PC-9 (cell line): ENCODE measurements around the gene UFD1. TPM values are rescaled to one million over a fixed set of nuclear protein-coding genes. Genes with fewer than 3 reads are reported as not detected.

ENCODE experiments used
- BruUV-seq: library from RNA; stranded (reverse); fragments of 400-500 nt; replicated peaks from 2 replicates; lab custom pipeline; 2021; lab: Mats Ljungman, UMichigan
- CTCF ChIA-PET: fragments of 300-600 bp; sonication (Branson Sonifier 250); formaldehyde crosslinking; loops from one replicate; lab custom pipeline; 2022; ENCODE audit warnings: antibody characterized with exemption; lab: Charles Lee
- POLR2A ChIA-PET: fragments of 300-600 bp; sonication (Branson Sonifier 250); formaldehyde crosslinking; loops from one replicate; lab custom pipeline; 2022; ENCODE audit warnings: antibody characterized with exemption; ENCODE audit not compliant: unreplicated experiment; lab: Charles Lee
- DNase-seq, 2 experiments: peaks; one replicate each; pipeline versions ENCODE4 v3.0.0 to v3.0.0-alpha.2; 2015 to 2022; ENCODE audit warnings: mixed read lengths in 1 of 2
- H2AFZ ChIP-seq: fragments of 200-600 bp; sonication (generic); 2 replicates; pipeline ENCODE4 v1.8.1; 2017; ENCODE audit warnings: antibody characterized with exemption
- H3F3A ChIP-seq: fragments of 200-600 bp; sonication (generic); 2 replicates; pipeline ENCODE4 v1.8.1; 2017; ENCODE audit warnings: antibody characterized with exemption, mild to moderate bottlenecking, low read depth; ENCODE audit not compliant: insufficient read depth
- H3K27ac ChIP-seq: fragments of 200-600 bp; sonication (generic); 2 replicates; pipeline ENCODE4 v1.6.1; 2016; ENCODE audit warnings: mixed run types
- H3K27me3 ChIP-seq: fragments of 200-600 bp; sonication (generic); 2 replicates; pipeline ENCODE4 v1.6.1; 2016; ENCODE audit warnings: low read depth, mixed run types; ENCODE audit not compliant: insufficient read depth
- H3K36me3 ChIP-seq: fragments of 200-600 bp; sonication (generic); 2 replicates; pipeline ENCODE4 v1.6.1; 2016; ENCODE audit warnings: low read depth, mixed run types
- H3K4me1 ChIP-seq: fragments of 200-600 bp; sonication (generic); replicated peaks from 2 replicates; pipeline ENCODE4 v1.6.1; 2016; ENCODE audit warnings: mixed run types; ENCODE audit not compliant: insufficient read depth
- H3K4me2 ChIP-seq: fragments of 200-600 bp; sonication (generic); 2 replicates; pipeline ENCODE4 v1.6.1; 2017; ENCODE audit warnings: mixed run types
- H3K4me3 ChIP-seq: fragments of 200-600 bp; sonication (generic); 2 replicates; pipeline ENCODE4 v1.6.1; 2016; ENCODE audit warnings: mixed run types
- H3K79me2 ChIP-seq: fragments of 200-600 bp; sonication (generic); 2 replicates; pipeline ENCODE4 v1.6.1; 2017; ENCODE audit warnings: low read depth, mixed run types
- H3K9me2 ChIP-seq: fragments of 200-600 bp; sonication (generic); 2 replicates; pipeline ENCODE4 v1.8.1; 2017; ENCODE audit warnings: mild to moderate bottlenecking; ENCODE audit not compliant: insufficient read depth
- H3K9me3 ChIP-seq: fragments of 200-600 bp; sonication (generic); 2 replicates; pipeline ENCODE4 v1.8.1; 2016; ENCODE audit warnings: low read depth; ENCODE audit not compliant: insufficient read depth
- H4K20me1 ChIP-seq: fragments of 200-600 bp; sonication (generic); 2 replicates; pipeline ENCODE4 v1.8.1; 2017; ENCODE audit not compliant: insufficient read depth
- CTCF ChIP-seq: fragments of 200-600 bp; sonication (generic); conservative IDR thresholded peaks from 2 replicates; pipeline ENCODE4 v1.6.1; 2017; ENCODE audit warnings: mixed run types, antibody characterized with exemption, mild to moderate bottlenecking, moderate library complexity
- EZH2 ChIP-seq: fragments of 200-600 bp; sonication (generic); IDR thresholded peaks from 2 replicates; pipeline ENCODE4 v1.8.0; 2017; ENCODE audit warnings: antibody characterized with exemption, low read depth
- intact Hi-C: fragments of 100-400 bp; cut with micrococcal nuclease; formaldehyde crosslinking; loops from one replicate; pipeline ENCODE4 v1.10.0; 2022; ENCODE audit not compliant: unreplicated experiment
- total RNA-seq: library from RNA; stranded (reverse); gene quantifications from 2 replicates; pipeline ENCODE4 v1.2.3, GENCODE V29; 2021

UFD1 gene
- total RNA-seq, 1 experiment from 2014 or later, result 66.9 TPM

- no TSS peak for BruUV-seq
- H3K9me2 ChIP-seq, result no peaks in the 10 kb centered on the region
- no peaks in the 10 kb centered on the region for H3K27me3 ChIP-seq
- H3K36me3 ChIP-seq, result no peaks in the 10 kb centered on the region
- H3K79me2 ChIP-seq, result no peaks in the 10 kb centered on the region
- no peak for DNase-seq
- ChIA-PET CTCF (no interaction called here), POLR2A (no interaction called here)
- H3K27ac ChIP-seq, result no peak overlapping the region
- no peaks in the 10 kb centered on the region; the same call in 1 of the 2 replicates for H3F3A ChIP-seq
- TF ChIP-seq CTCF, result no peak
- no peak for TF ChIP-seq EZH2
- intact Hi-C loops, result no loop called here
- no peaks in the 10 kb centered on the region for H3K9me3 ChIP-seq
- no peak overlapping the region for H3K4me3 ChIP-seq
- H2AFZ ChIP-seq, result no peak overlapping the region
- no peaks in the 10 kb centered on the region for H3K4me1 ChIP-seq
- no peaks in the 10 kb centered on the region for H4K20me1 ChIP-seq
- no peak overlapping the region for H3K4me2 ChIP-seq
Measured at GRCh38 chr22:19455585-19456370, 23.2 kb downstream of the UFD1 start.

- H3K9me3 ChIP-seq, result no peaks in the 10 kb centered on the region
- no peaks in the 10 kb centered on the region for H3K9me2 ChIP-seq
- DNase-seq, result no peak
- no peaks in the 10 kb centered on the region for H3K79me2 ChIP-seq
- H3K4me3 ChIP-seq, result no peak overlapping the region
- H3K4me2 ChIP-seq, result no peak overlapping the region
- POLR2A ChIA-PET, result no interaction called here
- BruUV-seq, result no TSS peak
- H3K36me3 ChIP-seq, result no peaks in the 10 kb centered on the region
- H3F3A ChIP-seq, result no peaks in the 10 kb centered on the region; the same call in 1 of the 2 replicates
- no peaks in the 10 kb centered on the region for H4K20me1 ChIP-seq
- no peaks in the 10 kb centered on the region for H3K4me1 ChIP-seq
- no peaks in the 10 kb centered on the region for H3K27me3 ChIP-seq
- CTCF ChIA-PET, result no interaction called here
- intact Hi-C loops, result no loop called here
- TF ChIP-seq EZH2 (no peak), CTCF (no peak)
- no peak overlapping the region for H2AFZ ChIP-seq
- no peak overlapping the region for H3K27ac ChIP-seq
Measured at GRCh38 chr22:19455033-19455432, 24.0 kb downstream of the UFD1 start.

- no TSS peak for BruUV-seq
- intact Hi-C loops, result no loop called here
- H3K27ac ChIP-seq, result no peak overlapping the region
- ChIA-PET CTCF (no interaction called here), POLR2A (no interaction called here)
- H3K79me2 ChIP-seq, result no peaks in the 10 kb centered on the region
- no peak overlapping the region for H3K4me2 ChIP-seq
- H2AFZ ChIP-seq, result no peak overlapping the region
- DNase-seq, result no peak
- H3F3A ChIP-seq, result no peaks in the 10 kb centered on the region; the same call in 1 of the 2 replicates
- H3K27me3 ChIP-seq, result no peaks in the 10 kb centered on the region
- no peak overlapping the region for H3K4me3 ChIP-seq
- H3K9me3 ChIP-seq, result no peaks in the 10 kb centered on the region
- TF ChIP-seq CTCF (no peak), EZH2 (no peak)
- H3K36me3 ChIP-seq, result no peaks in the 10 kb centered on the region
- H3K9me2 ChIP-seq, result no peaks in the 10 kb centered on the region
- no peaks in the 10 kb centered on the region for H3K4me1 ChIP-seq
- no peaks in the 10 kb centered on the region for H4K20me1 ChIP-seq
Measured at GRCh38 chr22:19454156-19454555, 24.8 kb downstream of the UFD1 start.
